ENCODE measurements around the gene PLTP. TPM values are rescaled to one million over a fixed set of nuclear protein-coding genes. Genes with fewer than 3 reads are reported as not detected.

Gene PLTP
- total and polyA plus RNA-seq, 2 experiments from 2014 or later = 108 to 160 TPM

- Mint-ChIP-seq H3K9me3 (no peaks in the 10 kb centered on the region), H3K4me3 (no peak overlapping the region), H3K27ac (no peak overlapping the region), H3K36me3 (ENCODE audit: low read depth) (no peaks in the 10 kb centered on the region), H3K4me1 (no peaks in the 10 kb centered on the region), H3K27me3 (ENCODE audit: insufficient read depth, low read depth, poor library complexity) (no peaks in the 10 kb centered on the region)
- DNase-seq (ENCODE audit: low spot score) = no peak
- H3K36me3 ChIP-seq (ENCODE audit: insufficient read depth) = no peaks in the 10 kb centered on the region
- ATAC-seq = no peak
- H3K27ac ChIP-seq (ENCODE audit: low read depth) = no peak overlapping the region
- H3K4me1 ChIP-seq (ENCODE audit: insufficient read depth) = no peaks in the 10 kb centered on the region
- no peak for TF ChIP-seq ZNF462 (CRISPR knock-in tag; IDR thresholded peaks at IDR 0.05)
- no peak for TF ChIP-seq POLR2AphosphoS5 (IDR thresholded peaks at IDR 0.05; ENCODE audit: low read depth)
- TF ChIP-seq REST (IDR thresholded peaks at IDR 0.05; ENCODE audit: unreplicated experiment) = no peak
- no peak for TF ChIP-seq EZH2 (IDR thresholded peaks at IDR 0.05; ENCODE audit: low read depth, unreplicated experiment)
- TF ChIP-seq EZH2phosphoT487 (IDR thresholded peaks at IDR 0.05; ENCODE audit: unreplicated experiment) = no peak
- no peak for TF ChIP-seq ZNF114 (CRISPR knock-in tag; IDR thresholded peaks at IDR 0.05)
- no peak for TF ChIP-seq NANOG (IDR thresholded peaks at IDR 0.05; ENCODE audit: borderline replicate concordance)
- no peaks in the 10 kb centered on the region for H3K79me2 ChIP-seq (replicated peaks; ENCODE audit: insufficient read depth)
- H4K20me1 ChIP-seq (replicated peaks; ENCODE audit: insufficient read depth) = no peaks in the 10 kb centered on the region
- H3K9me2 ChIP-seq (ENCODE audit: insufficient read depth) = no peaks in the 10 kb centered on the region
- H2AFZ ChIP-seq = no peak overlapping the region
- H3K4me2 ChIP-seq = no peak overlapping the region
- 0 out of 2 replicates have a peak, but pooled peaks cover 6% of the 10 kb centered on the region for H3F3A ChIP-seq (replicated peaks; ENCODE audit: low read depth)
- no peak overlapping the region for H3K4me3 ChIP-seq
- H3K27me3 ChIP-seq (ENCODE audit: insufficient read depth) = no peaks in the 10 kb centered on the region
These were observed 44.7 kb downstream of the PLTP start for GRCh38 chr20:45867136-45867818.
